HG03460 (cell line): ENCODE data around the gene ROR1.

Experiments used
- ATAC-seq: cut with Tn5 transposase; IDR thresholded peaks from one replicate; pipeline ENCODE4 v1.9.1; 2021; ENCODE audit not compliant: unreplicated experiment

Gene ROR1

DNA sequence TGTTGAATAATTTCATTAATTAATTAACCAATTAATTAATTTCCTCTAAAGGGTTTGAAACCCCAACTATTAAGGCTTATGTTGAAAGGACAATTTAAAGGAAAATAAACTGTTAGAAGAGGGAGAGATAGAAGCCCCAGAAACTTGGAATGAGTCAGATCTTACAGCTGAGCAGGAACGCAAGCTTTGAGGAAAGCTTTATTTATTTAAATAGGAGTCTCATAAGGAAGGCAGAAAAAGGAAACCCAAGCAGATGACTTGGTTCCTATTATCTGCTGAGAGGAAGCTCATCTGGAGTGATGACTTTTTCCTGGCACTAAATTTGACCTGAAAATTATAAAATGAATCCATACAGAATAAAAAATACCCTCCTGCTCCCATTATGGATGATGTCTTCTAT lies 105.1 kb downstream of the ROR1 start:
- ATAC-seq = no peak

- ATAC-seq = no peak
Observed at GRCh38 chr1:63880958-63881576, 107.2 kb downstream of the ROR1 start.

- no peak for ATAC-seq
Observed at GRCh38 chr1:63882048-63882704, 108.4 kb downstream of the ROR1 start.

DNA sequence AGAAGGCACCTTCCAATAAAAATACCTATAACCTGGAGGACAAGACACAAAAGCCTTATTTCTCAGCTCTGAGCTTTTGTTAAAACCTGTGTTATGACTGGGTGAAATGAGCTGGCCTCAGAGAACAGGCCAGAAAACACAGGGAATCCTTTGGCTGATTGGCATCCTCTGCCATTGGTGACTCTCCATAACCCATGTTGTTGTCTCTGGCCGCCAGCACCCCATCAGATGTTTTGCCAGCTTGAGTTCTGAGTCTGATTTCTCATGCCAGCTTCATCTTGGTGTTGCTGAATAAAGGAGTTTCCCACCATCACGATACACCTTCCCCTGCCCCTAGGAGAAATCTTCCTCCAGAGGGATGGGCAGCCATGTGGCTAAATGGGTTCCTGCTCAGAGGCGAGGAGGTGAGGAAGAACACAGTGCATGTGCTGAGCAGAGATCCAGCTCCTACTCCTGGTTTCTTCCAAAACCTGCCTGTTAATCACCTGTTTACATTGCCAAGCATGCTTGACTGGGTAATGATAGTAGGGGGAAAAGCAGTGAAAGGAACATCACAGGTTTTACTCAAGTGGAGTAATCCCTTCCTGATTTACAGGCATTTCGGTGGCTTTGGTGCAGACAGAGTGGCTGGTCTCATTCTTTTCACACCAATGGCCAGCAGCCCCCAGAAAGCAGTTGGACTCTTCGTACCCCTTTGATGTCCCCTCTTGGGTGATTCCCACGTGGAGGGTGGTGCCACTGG lies 109.8 kb downstream of the ROR1 start:
- ATAC-seq = no peak

- no peak for ATAC-seq
Observed at GRCh38 chr1:63884486-63884885, 110.7 kb downstream of the ROR1 start.

DNA sequence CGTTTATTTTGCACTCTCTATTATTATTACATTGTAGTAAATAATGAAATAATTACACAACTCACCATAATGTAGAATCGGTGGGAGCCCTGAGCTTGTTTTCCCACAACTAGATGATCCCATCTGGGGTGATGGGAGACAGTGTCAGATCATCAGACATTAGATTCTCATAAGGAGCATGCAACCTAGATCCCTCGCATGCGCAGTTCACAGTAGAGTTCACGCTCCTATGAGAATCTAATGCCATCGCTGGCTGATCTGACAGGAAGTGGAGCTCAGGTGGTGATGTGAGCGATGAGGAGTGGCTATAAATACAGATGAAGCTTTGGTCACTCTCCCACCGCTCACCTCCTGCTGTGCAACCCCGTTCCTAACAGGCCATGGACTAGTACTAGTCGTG lies 112.1 kb downstream of the ROR1 start:
- ATAC-seq = no peak

DNA sequence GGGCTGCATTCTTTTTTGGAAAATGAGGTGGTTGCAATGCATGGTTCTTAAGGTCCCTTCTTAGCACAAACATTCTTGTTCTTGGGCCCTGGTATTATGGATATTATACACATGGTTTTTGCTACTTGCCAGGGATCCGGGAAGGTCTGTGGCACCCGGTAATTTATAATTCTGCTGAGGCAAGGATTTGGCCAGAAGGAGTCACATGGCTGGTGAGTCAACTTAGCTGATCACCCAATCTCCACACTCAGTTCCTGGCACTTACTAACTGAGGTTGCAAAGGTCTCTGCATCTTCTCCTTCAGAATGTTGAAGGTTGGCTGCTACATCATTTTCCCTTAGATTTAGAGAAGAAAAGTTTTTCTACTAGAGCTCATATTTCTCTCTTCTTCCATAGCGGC lies 112.5 kb downstream of the ROR1 start:
- no peak for ATAC-seq

DNA sequence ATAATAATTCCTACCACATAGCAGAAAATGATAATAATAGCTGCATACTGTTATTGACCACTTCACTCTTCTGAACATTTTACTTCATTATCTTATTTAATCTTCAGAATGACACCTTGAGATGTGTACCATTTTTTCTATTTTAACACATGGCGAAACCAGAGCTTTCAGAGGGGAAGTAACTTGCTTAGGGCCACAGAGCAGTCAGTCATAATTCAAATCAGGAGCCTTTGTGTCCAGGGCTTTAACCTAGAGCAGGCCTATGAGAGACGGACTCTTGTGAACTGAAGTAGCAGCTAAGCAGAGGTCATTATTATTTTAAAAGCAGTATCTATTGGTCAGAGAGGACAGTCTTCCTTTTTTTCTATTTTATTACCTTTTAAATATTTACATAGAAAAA lies 114.0 kb downstream of the ROR1 start:
- ATAC-seq = no peak

DNA sequence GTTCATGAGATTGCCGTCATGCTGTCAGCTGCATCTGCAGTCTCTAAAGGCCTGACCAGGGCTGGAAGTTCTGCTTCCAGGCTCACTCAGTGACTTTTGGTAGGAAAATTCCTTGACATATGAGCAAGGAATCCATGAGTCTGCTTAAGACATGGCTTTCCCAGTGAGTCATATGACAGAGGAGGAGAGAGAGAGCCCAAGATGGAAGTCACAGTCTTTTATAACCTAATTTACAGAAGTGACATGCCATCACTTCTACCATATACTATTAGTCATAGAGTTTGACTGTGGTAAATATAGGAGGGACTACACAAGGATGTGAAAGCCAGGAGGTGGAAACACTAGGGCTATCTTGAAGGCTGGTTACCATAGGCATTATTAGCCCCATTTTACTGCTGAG lies 115.2 kb downstream of the ROR1 start:
- ATAC-seq = no peak

GRCh38 chr1:63890468-63890867 lies 116.7 kb downstream of the ROR1 start:
- no peak for ATAC-seq

GRCh38 chr1:63891060-63891690 lies 117.4 kb downstream of the ROR1 start:
- ATAC-seq = no peak

- peak; percentile 99 for ATAC-seq
Observed at GRCh38 chr1:63892632-63893395, 119.0 kb downstream of the ROR1 start.

GRCh38 chr1:63893976-63894375 lies 120.2 kb downstream of the ROR1 start:
- no peak for ATAC-seq

- no peak for ATAC-seq
Observed at GRCh38 chr1:63894627-63895265, 120.9 kb downstream of the ROR1 start.

DNA sequence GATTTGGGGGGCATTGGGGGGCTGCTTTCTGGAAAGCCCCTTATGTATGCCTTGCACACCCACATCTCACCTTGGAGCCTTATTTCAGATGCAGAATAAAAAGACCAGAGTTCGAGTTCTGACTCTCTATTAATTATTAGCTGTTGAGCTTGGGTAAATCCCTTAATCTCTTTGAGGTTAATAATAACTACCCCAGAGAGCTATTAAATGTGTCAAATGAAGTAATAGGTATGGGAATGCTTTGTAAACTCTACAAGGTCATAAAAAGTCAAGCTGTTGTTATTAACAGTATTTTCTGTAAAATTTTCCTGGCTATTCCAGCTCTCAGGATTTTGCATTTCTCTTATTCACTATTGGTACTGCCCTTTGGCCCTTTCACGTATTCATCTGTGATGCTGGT lies 122.9 kb downstream of the ROR1 start:
- ATAC-seq = no peak

DNA sequence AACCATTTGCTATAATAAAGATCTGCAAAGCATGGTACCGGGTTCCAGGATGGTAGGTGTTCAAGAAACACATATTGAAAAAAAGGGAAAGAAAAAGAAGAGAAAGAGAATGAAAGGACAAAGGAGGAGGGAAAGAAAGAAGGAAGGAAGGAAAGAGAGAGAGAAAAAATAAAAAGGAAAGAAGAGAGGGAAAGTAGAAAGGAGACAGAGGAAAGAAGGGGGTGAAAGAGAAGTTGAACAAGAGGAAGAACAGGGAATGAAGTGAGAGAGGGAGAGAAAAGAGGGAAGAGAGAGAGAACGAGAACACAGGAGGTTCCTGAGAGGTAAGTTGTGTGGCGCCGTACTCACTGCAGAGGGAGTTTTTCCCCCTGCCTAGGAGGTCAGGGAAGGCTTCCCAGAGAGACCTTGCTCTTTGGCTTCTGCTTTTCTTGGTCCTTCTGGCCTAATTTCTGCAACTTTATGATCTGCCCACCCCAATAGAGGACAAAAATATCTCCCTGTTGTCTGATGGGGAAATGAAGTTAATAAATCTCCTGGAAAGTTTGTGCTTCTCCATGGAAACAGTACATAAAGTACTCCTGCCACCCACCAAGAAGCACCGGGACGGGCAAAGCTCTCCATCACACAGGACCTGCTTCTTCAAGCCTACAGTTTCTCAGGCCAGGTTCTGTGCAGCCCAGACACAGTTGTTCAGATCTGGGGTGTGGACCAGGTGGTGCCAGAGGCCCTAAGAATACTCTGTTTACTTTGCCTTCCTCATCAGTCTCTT lies 124.8 kb downstream of the ROR1 start:
- no peak for ATAC-seq

GRCh38 chr1:63901094-63901493 lies 127.3 kb downstream of the ROR1 start:
- no peak for ATAC-seq

DNA sequence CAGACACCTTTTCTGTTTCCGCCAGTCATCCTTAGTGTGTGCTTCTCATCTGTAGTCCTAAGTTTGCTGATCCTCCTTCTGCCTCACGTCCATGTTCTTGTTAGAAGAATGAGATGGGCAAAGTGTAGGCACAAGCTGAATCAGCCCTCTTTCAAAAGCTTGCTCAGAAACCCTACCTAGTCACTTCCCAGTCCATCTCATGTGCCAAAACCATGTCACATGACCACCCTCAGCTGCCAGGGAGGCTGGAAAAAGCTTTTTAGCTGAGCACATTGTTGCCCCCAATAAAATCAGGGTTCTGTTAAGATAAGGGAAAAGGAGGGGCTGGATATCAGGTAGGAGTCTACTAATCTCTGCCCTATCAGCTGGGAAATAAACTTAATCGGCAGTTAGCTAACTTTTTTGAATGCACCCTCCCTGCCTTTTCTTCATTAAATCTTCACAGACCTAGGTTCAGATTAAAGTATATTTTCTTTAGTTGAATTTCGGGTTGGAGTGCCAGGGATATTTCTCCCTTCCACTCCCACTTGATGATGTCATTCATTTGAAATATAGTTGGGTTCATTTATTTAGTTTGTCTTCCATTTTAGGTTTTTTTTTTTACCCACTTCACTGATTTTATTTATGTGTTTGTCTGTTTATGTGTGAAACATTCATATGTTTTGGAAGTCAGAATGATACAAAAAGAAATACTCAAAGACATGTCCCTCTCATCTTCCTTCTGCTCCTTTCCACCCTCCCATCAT lies 129.2 kb downstream of the ROR1 start:
- ATAC-seq = no peak

GRCh38 chr1:63903947-63904610 lies 130.3 kb downstream of the ROR1 start:
- no peak for ATAC-seq
